ENCODE measurements around the gene PDE1C.

PDE1C gene

DNA sequence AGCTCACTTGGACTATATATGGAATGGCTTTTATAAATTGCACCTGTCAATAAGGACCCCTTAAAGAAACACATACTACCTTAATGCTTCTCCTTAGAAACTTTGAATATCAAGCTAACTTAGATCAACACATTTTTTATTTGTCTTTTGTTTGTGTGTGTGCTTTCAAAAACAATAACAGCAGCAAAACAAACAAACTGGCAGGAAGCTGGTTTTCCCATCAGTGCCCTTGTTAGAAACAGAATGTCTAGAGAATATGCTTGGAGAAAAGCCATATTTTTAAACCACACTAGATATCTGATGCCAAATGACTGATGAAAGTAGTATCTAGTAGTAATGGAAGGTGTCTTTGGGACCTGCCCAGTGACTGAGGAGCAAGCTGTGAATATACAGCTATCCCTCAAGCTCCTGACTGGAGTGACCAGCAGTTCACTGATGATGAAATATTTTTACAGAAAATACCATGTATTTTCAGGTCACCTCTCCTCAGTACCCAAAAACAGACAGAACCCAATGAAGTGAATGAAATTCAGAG, 1.0 kb downstream of the PDE1C start:
- TF ChIP-seq, protein P1, sequence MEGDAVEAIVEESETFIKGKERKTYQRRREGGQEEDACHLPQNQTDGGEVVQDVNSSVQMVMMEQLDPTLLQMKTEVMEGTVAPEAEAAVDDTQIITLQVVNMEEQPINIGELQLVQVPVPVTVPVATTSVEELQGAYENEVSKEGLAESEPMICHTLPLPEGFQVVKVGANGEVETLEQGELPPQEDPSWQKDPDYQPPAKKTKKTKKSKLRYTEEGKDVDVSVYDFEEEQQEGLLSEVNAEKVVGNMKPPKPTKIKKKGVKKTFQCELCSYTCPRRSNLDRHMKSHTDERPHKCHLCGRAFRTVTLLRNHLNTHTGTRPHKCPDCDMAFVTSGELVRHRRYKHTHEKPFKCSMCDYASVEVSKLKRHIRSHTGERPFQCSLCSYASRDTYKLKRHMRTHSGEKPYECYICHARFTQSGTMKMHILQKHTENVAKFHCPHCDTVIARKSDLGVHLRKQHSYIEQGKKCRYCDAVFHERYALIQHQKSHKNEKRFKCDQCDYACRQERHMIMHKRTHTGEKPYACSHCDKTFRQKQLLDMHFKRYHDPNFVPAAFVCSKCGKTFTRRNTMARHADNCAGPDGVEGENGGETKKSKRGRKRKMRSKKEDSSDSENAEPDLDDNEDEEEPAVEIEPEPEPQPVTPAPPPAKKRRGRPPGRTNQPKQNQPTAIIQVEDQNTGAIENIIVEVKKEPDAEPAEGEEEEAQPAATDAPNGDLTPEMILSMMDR (conservative IDR thresholded peaks at IDR 0.05; ENCODE audit: low read depth, low read length) = no peak
- H3K4me3 ChIP-seq (ENCODE audit: low read depth, low read length) = no peak overlapping the region
- DNase-seq (ENCODE audit: low read depth) = no peak

DNA sequence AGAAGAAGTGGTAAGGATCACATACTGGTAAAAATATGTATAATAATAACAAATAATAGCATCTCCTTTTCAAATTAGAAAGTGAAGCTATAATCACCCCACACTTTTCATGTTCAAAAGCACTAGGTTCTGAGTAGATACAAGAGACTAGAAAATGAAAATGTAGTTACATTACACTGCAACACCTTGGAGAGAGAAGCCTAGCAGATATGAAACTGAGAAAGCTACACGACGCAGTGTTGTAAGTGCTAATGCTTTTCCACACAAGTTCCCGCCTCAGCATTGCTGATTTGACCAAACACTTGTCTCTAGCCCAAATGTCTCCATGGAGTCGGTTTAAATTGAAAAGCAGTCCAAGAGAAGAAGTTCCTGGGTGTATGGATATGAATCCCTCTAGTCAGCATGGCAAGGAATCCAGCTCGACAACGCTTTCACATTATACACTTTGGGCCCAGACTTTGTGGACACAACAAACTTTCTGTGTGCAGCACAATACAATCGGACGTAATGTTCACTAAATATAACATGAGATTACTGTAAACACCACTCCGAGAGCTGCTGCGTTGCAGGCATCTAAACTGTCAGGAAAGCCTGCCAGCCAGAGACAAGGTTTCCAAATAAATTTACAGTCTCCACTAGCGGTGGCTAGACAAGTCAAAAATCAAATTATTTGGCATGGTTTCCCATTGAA, 1.7 kb downstream of the PDE1C start:
- no peak overlapping the region for H3K4me3 ChIP-seq (ENCODE audit: low read depth, low read length)
- TF ChIP-seq, protein P1 (conservative IDR thresholded peaks at IDR 0.05; ENCODE audit: low read depth, low read length) = no peak
- no peak for DNase-seq (ENCODE audit: low read depth)

DNA sequence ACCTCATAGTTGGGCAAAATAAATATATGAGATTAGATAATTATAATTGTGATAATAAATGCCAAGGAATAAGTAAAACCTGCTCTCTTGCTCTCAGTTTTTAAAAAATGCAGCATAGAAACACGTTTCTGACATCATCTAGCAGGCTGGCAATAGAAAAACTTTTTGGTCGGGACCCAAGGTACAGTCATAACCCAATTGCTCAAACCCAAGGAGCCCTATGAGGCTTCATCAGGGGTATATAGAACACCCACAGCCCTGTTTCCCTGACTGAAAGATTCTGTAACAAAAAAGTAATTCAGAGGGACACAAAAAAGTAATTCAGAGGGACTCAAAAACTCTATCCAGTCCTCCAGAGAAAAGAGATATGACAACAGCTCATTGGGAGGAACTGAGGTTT, 3.8 kb downstream of the PDE1C start:
- TF ChIP-seq, protein P1 (conservative IDR thresholded peaks at IDR 0.05; ENCODE audit: low read depth, low read length) = no peak
- no peak for DNase-seq (ENCODE audit: low read depth)
- H3K4me3 ChIP-seq (ENCODE audit: low read depth, low read length) = no peak overlapping the region

DNA sequence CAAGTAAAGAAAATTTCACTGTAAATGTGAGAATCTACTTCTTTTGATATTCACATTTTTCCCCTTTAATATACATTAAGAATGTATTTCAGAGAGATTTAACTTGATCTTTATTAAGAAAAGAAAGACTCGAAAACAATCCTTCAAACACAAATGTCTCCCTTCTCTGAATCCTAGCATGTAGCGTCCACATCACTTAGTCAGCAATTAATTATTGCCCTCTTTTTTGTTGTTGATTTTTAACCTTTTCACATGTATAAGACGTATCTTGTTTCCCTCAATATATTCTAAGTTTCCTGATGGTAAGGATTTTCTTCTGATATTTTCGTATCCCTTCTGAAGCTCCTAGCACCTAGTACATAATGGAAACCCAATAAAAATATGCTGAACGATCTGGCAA, 6.6 kb downstream of the PDE1C start:
- no peak overlapping the region for H3K4me3 ChIP-seq (ENCODE audit: low read depth, low read length)
- TF ChIP-seq, protein P1 (conservative IDR thresholded peaks at IDR 0.05; ENCODE audit: low read depth, low read length) = no peak
- no peak for DNase-seq (ENCODE audit: low read depth)

DNA sequence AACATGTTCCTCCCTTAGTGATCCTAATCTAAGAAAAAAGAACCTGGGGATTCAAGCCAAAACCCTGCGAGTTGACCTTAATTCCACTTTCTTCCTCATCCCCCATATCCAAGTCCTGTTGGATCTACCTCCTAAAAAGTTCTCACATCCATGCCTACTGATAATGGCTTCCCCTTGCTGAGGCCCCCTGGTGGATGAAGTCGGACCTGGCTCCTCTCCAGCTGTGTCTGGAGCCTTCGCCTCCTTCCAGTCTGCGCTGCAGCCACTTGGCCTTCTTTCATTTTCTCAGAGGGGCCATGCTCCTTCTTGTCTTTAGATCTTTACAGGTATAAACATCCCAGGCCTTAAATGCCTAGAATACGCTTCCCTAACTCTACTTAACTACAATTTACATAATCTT, 8.1 kb downstream of the PDE1C start:
- TF ChIP-seq, protein P1 (conservative IDR thresholded peaks at IDR 0.05; ENCODE audit: low read depth, low read length) = peak; percentile 56
- no peak overlapping the region for H3K4me3 ChIP-seq (ENCODE audit: low read depth, low read length)
- peak; percentile 22 for DNase-seq (ENCODE audit: low read depth)

DNA sequence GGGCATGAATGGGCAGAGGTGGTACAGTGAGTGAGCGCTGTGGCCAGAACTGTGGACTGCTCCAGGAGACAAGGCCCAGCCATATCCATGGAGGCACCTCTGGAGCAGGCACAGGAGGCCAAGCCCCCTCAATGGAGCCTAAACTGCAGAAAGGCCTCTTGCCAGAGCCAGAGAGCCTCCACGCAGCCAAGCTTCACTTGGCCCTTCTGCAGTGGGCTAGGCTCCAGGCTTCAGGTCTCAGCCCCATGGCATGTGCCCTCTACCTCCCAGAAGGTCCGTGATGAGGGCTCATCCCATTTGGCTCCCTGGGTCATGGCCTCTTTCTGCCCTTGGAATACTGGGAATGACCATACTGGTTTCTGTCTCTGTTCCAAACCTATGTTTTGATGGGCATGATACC, 8.9 kb downstream of the PDE1C start:
- TF ChIP-seq, protein P1 (conservative IDR thresholded peaks at IDR 0.05; ENCODE audit: low read depth, low read length) = no peak
- no peak overlapping the region for H3K4me3 ChIP-seq (ENCODE audit: low read depth, low read length)
- DNase-seq (ENCODE audit: low read depth) = no peak
